ENCODE data around the gene CUL3.
A peak's percentile ranks its signal among the peaks of the same experiment; 100 is the strongest.
"Not testable (repeated sequence)": the region's sequence is repeated elsewhere in the genome, so short reads cannot be mapped to it uniquely, and the experiment has no call there.

CUL3 gene

DNA sequence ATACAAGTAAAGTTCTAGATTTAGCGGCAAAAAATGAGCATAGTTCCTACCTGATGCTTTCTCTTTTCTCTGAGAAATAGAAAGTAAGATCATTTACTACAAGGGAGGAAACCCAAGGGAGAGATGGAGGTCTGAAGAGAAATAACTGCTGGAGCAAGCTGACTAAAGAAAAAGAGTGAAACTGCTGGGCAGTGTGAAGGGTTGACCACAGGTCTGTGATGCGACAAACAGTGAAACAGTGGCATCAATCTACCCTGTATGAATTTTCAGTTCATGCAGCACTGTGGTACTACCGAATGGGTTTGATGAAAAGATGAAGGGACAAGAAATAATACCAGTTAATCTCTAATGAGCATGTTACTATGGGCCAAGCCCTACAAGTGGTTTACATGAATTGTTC, 52.2 kb downstream of the CUL3 start:
- DNase-seq: no peak

DNA sequence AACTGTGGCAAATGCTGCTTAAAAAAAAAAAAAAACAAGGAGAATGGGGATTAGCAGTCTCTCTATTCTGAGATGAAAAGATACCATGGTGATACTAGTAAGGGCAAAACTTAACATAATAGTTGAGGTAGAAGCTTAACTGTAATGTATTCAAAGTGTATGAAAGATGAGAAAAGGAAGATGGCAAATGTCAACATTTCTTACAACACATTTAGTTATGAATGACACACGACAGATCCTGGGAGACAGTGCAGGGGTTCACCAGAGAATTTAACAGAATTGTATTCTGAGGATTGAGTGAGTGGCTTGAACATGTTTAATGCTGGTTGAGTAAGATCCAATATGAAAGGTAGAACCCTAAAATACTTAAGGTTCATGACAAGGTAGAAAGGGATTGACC, 52.7 kb downstream of the CUL3 start:
- DNase-seq: no peak

DNA sequence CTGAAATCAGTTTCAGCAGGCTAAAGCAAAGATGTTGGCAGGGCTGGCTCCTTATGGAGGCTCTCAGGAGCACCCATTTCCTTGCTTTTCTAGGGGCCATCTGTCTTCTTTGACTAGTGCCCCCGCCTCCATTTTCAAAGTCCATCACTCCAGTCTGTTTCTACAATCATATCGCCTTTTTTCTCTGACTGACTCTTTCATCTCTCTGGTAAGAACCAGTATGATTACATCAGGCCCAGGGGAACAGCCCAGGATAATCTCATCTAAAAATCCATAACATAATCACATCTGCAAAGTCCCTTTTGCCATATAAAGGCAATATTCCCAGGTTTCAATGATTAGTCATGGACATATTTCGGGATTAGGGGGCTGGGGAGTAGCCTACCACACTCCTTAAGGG, 57.0 kb downstream of the CUL3 start:
- DNase-seq: no peak

DNA sequence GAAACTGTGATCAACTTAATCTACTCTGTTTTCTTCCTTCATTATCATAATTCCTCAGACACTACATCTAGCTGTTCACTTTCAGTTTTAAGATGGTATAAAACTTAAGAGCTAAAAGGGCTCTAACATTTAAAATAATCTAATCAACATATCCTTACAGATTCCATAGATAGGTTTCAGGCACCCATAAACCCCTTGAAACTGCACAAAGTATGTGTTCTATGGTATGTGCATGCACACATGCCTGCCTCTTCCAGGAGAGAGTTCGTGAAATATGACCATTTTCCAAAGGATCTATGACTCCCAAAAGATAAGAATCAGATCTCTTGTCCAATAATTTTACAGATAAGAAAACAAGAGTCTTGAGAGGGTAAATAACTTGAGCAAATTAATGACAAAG, 59.4 kb downstream of the CUL3 start:
- no peak for DNase-seq

DNA sequence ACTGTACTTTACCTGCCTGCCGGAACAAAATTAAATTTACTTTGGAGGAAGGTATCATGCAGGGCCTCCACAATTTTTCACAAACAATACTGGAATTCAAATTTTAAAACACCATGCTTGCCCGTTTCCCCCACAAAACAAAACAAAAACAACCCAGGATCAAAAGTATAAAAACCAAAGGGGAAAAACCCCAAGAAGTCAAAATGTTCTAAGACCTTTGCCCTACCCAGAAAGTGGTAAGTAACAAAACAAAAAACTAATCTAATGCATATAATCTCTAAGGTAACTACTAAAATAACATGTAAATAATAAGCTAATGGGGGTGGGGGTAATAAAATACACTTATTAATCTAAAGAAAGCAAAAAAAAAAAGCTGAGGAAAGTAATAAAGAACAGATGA, 60.5 kb downstream of the CUL3 start:
- DNase-seq: no peak

DNA sequence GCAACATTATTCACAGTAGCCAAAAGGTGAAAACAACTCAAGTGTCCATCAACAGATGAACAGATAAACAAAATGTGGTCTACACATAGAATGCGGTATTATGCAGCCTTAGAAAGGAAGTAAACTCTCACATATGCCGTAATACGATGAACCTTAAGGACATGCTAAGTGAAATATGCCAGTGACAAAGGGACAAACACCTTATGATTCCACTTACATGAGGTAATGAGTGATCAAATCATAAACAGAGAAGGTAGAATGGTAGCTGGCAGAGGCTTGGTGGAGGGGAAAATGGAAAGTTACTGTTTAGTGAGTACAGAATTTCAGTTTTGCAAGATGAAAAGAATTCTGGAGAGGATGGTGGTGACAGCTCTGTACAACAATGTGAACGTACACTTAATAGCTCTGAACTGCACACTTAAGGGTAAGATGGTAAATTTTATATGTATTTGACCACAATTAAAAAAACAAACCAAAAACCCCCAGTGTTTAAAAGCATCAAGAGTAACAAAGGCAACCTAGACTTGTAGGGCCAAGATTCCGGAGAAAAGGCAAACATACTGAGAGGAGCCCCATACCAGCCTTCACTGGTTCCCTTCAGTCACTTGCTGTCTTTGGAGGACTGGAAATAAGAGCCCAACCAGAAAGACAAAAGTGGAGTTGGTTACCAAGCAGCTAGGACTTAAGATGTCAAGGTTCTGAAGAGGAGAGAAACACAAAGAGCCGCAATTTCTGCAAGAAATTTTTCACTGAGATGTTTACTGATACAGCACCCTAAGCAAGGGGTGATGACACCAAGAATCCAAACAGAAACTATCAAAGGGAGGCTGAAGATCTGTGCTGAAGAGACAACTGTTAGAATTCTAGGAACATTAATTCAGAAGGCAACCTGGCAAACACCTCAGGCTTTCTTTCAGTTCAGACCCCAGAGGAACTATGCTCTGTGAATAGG, 61.3 kb downstream of the CUL3 start:
- DNase-seq: no peak

DNA sequence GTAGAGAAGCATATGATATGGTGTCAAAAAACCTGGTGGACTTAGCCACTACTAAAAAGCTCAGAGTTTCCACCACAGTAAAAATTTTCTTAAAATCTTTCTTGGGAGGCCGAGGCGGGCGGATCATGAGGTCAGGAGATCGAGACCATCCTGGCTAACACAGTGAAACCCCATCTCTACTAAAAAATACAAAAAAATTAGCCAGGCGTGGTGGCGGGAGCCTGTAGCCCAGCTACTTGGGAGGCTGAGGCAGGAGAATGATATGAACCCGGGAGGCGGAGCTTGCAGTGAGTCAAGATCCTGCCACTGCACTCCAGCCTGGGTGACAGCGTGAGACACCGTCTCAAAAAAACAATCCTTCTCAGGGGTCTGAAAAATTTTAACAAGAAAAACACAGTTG, 62.7 kb downstream of the CUL3 start:
- not testable (repeated sequence) for DNase-seq

DNA sequence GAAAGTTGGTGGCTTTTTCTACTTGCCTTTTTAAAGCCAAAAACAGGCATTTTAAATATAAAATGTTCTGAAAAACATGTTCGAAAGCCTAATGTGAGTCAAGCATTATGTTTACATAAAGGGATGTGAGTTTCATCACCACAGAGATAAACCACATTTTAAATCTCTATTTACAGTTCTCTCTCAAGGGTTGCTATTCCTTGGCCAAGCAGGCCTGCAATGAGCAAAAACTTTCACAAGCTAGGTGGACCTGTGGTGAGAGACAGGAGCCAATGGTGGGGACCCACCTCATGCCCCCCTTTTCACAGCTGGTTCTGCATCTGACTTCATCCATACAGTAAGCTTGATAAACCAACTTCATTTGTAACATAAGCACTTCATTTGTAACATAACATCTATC, 65.1 kb downstream of the CUL3 start:
- peak; percentile 27 for DNase-seq

DNA sequence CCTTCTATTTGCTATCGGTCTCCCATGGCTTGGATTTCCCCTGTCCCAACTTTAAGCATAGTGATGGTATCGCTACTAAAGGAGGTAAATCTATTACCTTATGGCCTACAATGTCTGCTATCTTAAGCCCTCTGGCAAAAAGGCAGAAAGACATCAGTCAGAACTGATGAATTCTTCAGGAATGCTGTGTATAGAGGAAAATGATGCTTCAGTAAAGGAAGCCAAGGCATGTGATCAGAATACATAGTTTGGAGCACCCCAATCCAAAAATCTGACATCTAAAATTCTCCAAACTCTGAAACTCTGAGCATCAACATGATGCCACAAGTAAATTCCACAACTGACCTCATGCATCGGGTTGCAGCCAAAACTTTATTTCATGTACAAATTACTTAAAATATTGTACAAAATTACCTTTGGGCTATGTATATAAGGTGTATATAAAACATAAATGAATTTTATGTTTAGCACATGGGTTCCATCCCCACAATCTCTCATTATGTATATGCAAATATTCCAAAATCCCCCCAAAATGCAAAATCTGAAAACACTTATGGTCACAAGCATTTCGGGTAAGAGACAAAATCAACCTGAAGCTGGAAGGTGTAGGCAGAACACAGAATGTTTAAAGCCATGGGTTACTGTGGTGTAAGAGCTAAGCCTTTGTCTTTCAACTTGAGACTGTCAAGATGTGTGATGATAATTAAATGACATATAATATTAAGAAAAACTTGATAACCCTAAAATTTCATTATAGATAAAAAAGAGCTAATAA, 66.2 kb downstream of the CUL3 start:
- DNase-seq: no peak

DNA sequence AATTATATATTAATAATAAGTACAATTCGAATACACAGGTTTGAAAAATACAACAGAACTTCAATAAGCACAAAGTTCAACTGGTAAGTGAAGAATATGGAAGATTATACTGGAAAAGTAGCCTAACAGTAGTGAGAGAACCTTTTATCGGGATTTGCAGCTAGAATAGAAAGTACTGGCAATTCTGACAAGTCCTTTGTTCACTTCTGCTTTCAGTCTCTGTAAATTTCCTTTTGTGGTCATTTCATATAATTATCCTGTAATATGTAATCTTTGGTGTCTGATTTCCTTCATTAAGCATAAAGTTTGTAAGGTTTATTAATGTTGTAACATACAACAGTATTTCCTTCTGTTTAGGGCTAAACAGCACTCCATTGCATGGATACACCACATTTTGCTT, 67.2 kb downstream of the CUL3 start:
- DNase-seq: no peak

DNA sequence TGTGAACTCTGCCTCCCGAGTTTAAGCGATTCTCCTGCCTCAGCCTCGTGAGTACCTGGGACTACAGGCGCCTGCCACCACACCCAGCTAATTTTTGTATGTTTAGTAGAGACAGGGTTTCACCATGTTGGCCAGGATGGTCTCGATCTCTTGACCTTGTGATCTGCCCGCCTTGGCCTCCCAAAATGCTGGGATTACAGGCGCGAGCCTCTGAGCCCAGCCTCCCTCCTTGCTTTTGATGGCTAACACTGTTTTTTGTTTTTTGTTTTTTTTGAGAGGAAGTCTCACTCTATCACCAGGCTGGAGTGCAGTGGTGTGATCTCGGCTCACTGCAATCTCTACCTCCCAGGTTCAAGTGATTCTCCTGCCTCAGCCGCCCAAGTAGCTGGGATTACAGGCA, 68.8 kb downstream of the CUL3 start:
- DNase-seq: not testable (repeated sequence)

DNA sequence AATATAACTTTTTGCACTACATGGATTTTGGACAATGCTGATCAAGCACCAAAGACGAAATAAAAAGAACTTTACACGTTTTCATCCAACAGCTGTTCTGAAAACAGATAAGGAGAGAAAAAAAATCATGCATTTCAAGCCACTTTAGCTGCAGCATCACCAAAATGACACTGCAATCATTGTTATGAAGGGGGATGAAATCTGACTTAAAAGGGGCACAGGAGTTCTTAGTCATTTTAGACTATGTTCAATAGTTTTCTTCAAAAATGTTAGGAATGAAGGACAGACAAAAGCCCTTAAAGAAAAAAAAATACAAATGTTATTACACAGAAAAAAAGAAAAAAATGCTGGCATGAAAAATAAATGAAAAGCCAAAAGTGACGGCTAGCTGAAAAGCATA, 71.2 kb downstream of the CUL3 start:
- DNase-seq: no peak

DNA sequence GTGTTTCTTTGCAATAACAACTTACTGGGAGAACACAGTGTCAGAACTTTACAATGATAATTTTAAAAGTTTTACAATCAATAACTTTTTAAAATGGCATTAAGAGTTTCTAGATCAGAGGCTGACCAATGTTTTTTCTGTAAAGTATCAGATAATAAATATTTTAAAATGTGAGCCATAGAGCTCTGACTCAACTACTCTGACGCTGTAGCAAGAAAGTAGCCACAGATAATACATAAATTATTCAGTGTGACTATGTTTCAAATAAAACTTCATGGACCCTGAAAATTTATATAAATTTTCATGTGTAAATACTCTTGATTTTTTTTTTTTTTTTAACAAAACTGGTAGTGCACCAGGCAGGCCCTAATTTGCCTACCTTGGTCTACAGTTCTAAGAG, 77.4 kb downstream of the CUL3 start:
- no peak for DNase-seq

DNA sequence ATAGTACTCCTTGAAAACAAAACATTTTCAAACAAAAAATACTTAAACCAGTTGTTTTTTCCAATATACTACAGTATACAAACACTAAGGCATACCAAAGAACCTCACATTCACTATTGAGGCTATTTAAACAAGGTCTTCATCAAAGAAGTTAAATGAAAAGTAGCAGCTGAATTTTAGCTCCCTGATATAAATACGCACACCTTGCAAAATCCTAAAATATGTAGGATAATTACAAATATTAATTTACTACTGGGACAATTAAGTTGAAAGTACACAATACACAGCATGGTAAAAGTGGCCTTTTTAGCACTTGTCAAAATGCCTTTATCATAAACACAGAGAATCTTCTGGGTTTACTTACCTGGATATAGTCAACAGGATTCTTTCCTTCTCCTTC, 78.7 kb downstream of the CUL3 start:
- no peak for DNase-seq

DNA sequence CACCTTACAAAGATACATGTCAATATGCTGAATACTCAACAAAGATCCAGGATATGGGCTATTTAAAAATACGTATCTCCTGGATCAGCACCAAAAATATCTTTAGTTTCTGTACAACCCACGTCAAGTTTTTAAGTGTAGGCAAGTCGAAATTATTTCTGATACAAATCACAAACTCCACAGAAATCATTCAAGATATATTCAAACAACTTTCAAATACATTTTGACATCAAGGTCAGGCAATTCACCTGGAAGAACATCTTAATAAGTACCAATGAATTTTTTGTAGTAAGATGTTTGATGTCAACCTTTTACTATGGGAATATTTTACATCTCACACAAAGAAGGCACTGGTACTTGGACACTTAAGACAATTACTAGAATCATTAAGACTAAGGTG, 86.2 kb downstream of the CUL3 start:
- DNase-seq: no peak

DNA sequence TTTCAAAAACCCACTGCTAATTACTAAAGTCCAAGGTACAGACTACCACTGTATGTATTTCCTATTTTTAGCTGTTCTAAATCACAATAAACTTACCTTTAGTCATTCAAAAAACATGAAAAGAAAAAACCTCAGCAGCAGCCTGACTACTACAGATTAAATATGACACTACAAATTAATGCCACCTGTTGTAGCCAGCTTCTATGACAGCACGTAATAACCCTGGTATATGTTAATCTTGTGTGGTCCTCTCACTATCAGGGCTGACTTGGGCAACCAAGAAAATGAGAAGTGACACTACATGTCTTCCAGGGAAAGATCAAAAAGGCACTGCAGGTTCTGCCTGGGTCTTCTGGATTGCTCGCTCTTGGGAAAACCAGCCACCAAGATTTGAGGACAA, 92.6 kb downstream of the CUL3 start:
- no peak for DNase-seq

DNA sequence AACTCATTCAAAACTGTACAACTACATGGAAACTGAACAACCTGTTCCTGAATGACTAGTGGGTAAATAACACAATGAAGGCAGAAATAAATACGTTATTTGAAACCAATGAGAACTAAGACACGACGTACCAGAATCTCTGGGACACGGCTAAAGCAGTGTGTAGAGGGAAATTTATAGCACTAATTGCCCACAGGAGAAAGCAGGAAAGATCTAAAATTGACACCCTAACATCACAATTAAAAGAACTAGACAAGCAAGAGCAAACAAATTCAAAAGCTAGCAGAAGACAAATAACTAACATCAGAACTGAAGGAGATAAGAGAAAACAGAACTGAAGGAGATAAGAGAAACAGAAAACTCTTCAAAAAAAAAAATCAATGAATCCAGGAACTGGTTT, 97.2 kb downstream of the CUL3 start:
- not testable (repeated sequence) for DNase-seq

DNA sequence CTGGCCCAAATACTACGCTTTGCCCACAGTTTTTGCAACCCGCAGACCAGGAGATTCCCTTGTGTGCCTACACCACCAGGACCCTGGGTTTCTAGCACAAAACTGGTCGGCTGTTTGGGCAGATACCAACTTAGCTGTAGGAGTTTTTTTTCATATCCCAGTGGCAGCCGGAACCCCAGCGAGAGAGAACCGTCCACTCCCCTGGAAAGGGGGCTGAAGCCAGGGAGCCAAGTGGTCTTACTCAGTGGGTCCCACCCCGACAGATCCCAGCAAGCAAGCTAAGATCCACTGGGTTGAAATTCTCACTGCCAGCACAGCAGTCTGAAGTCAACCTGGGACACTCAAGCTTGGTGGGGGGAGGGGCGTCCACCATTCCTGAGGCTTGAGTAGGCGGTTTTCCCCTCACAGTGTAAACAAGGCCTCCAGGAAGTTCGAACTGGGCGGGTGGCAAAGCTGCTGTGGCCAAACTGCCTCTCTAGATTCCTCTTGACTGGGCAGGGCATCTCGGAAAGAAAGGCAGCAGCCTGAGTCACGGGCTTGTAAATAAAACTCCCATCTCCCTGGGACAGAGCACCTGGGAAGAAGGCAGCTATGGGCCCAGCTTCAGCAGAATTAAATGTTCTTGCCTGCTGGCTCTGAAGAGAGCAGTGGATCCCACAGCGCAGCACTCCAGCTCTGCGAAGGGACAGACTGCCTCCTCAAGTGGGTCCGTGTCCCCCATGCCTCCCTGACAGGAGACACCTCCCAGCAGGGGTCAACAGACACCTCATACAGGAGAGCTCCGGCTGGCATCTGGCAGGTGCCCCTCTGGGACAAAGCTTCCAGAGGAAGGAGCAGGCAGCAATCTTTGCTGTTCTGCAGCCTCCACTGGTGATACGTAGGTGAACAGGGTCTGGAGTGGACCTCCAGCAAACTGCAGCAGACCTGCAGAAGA, 99.8 kb downstream of the CUL3 start:
- DNase-seq: not testable (repeated sequence)

DNA sequence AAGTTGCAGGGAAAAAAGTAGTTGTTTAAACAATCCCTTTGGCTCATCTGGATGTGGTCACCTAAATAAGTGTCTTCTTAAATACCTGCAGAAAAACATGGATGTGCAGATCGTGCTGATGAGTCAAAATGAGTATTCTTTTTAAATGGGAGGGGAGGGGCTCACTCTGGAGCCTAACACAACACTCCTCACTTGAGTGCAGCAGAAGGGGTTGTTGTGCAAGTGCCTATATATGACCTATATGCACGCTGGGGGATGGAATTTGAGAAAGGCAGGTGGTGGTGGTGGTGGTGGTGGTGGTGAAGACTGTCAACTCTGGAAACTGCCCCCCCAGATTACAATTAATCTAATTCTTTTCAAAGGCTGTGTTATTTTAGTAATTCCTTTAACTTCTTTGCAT, 105.3 kb downstream of the CUL3 start:
- no peak for DNase-seq

DNA sequence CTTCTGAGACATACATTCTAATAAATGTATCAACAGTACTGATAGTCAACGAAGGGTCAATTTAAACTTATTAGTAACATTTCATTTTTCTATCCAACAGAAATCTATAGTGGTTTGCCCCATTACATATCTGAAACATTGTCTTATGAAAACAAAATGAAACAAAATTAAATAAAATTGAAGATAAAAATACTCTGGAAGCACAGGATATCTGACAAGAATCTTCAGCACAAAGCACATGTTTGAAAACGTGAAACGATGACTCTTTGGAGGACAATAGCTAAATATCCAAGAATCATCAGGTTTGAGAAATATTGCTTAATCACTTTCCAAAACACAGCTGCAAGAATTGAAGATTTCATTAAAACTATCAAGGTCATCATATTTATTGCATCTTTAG, 112.3 kb downstream of the CUL3 start:
- DNase-seq: no peak

DNA sequence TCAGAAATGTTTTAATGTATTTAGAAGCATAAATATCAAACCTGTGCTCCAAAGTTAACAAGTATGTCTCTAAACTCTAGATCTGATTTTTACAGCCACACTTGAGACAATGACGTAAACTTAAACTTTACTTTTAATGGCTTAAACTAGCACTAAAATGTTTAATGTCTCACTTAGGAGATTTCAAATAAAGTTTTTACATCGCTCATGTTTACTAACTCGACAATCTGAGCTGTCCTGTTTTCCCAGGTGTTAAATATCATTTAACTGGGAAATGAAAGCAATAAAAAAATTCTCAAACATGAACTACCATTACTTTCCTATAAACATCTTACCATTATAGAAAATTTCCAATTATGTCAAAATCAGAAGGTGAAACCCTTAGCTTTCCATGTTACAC, 113.0 kb downstream of the CUL3 start:
- DNase-seq: no peak

DNA sequence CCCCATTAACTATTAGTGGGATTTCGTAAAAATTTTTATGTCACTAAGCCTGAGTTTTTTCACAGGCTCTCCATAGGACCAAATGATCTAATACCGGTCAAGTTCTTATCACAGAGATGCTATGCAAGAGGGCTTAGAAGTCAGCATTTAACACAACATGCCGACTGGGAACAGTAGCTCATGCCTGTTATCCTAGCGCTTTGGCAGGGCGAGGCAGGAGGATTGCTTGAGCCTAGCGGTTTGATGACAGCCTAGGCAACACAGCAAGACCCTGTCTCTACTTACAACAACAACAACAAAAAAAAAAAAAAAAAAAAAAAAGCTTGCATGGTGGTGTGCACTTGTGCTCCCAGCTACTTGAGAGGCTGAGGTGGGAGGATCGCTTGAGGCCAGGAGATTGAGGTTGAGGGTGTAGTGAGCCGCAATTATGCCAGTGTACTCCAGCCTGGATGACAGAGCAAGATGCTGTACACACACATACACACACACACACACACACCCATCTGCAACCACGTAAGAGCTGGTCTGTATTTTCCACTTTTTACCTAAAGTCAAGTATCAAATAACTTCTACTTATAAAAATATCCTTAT, 115.7 kb downstream of the CUL3 start:
- DNase-seq: no peak
